SU-DHL-6 (cell line): Measurements from ENCODE around the gene DSG3.

Source experiments
- CTCF ChIP-seq: fragments of 200-600 bp; sonication (generic); IDR thresholded peaks from one replicate; pipeline ENCODE4 v1.5.1; 2017; ENCODE audit warnings: antibody characterized with exemption, mild to moderate bottlenecking, low read length, moderate library complexity; ENCODE audit not compliant: insufficient read depth, poor library complexity, severe bottlenecking
- EZH2phosphoT487 ChIP-seq: fragments of 200-600 bp; sonication (generic), shearing (Covaris generic); conservative IDR thresholded peaks from 2 replicates; pipeline ENCODE4 v1.6.1; 2018; ENCODE audit warnings: mild to moderate bottlenecking, antibody characterized with exemption, low read length, moderate library complexity, mixed read lengths

- TF ChIP-seq CTCF = no peak
- no peak for TF ChIP-seq EZH2phosphoT487
Observed at GRCh38 chr18:31398191-31398590, 49.4 kb upstream of the DSG3 start.
